H1 (cell line): Measurements from ENCODE around the gene ACSF3. TPM values are rescaled to one million over a fixed set of nuclear protein-coding genes. Genes with fewer than 3 reads are reported as not detected.

ENCODE experiments used
- CTCF ChIA-PET: fragments of 300-600 bp; sonication (Branson Sonifier 250); formaldehyde crosslinking; loops from one replicate; lab custom pipeline; 2021; ENCODE audit not compliant: partially characterized antibody; lab: Charles Lee
- POLR2A ChIA-PET: fragments of 300-600 bp; sonication (Branson Sonifier 250); formaldehyde crosslinking; loops from one replicate; lab custom pipeline; 2021; ENCODE audit warnings: inconsistent platforms; ENCODE audit not compliant: partially characterized antibody; lab: Charles Lee
- DNase-seq, 2 experiments: peaks; one replicate each; pipeline versions ENCODE4 v3.0.0 to v3.0.0-alpha.2; 2010 to 2022; ENCODE audit warnings: low spot score in 2 of 2, low read depth in 1 of 2, mixed read lengths in 1 of 2
- FAIRE-seq: peaks from 2 replicates; lab custom pipeline; 2011; peaks lifted over from hg19 to GRCh38; lab: Jason Lieb, UNC
- H2AFZ ChIP-seq: 2 replicates; pipeline ENCODE4 v1.8.1; 2012; ENCODE audit warnings: low read length, inconsistent platforms
- H2AK5ac ChIP-seq: 2 replicates; pipeline ENCODE4 v1.6.1; 2013; ENCODE audit warnings: low read depth, low read length
- H2BK120ac ChIP-seq: replicated peaks from 2 replicates; pipeline ENCODE3; 2013; ENCODE audit warnings: low read depth, low read length, inconsistent platforms
- H2BK12ac ChIP-seq: 2 replicates; pipeline ENCODE4 v1.6.1; 2013; ENCODE audit warnings: low read depth, low read length
- H2BK15ac ChIP-seq: 2 replicates; pipeline ENCODE4 v1.6.1; 2013; ENCODE audit warnings: low read length
- H2BK20ac ChIP-seq: 2 replicates; pipeline ENCODE4 v1.6.1; 2013; ENCODE audit warnings: low read length
- H2BK5ac ChIP-seq: 2 replicates; pipeline ENCODE4 v1.6.1; 2013; ENCODE audit warnings: low read depth, low read length
- H3K14ac ChIP-seq: 2 replicates; pipeline ENCODE4 v1.6.1; 2013; ENCODE audit warnings: inconsistent platforms; ENCODE audit not compliant: insufficient read length
- H3K18ac ChIP-seq: 2 replicates; pipeline ENCODE4 v1.6.1; 2013; ENCODE audit warnings: low read length; ENCODE audit errors: extremely low read depth
- H3K23ac ChIP-seq: 2 replicates; pipeline ENCODE4 v1.6.1; 2013; ENCODE audit warnings: inconsistent platforms; ENCODE audit not compliant: insufficient read length
- H3K23me2 ChIP-seq: 2 replicates; pipeline ENCODE4 v1.6.1; 2013; ENCODE audit warnings: low read depth, low read length
- H3K27ac ChIP-seq: 2 replicates; pipeline ENCODE4 v1.6.1; 2011; ENCODE audit warnings: low read depth, low read length, inconsistent platforms
- H3K27me3 ChIP-seq, 4 experiments: replicated peaks in 1 of 4; 1 replicate in 1 of 4; 2 replicates in 3 of 4; pipeline versions ENCODE4 v1.6.1 to v1.8.1; 2011 to 2013; ENCODE audit warnings: low read length in 3 of 4, mild to moderate bottlenecking in 3 of 4, inconsistent platforms in 2 of 4, mixed read lengths in 2 of 4, moderate library complexity in 1 of 4; ENCODE audit not compliant: control insufficient read depth in 3 of 4, insufficient read depth in 3 of 4; ENCODE audit errors: extremely low read depth in 1 of 4
- H3K36me3 ChIP-seq, 4 experiments: 2 replicates each; pipeline versions ENCODE4 v1.6.1 to v1.8.1; 2011 to 2013; ENCODE audit warnings: mild to moderate bottlenecking in 4 of 4, low read length in 3 of 4, moderate library complexity in 2 of 4, control low read depth in 1 of 4, inconsistent platforms in 1 of 4; ENCODE audit not compliant: insufficient read depth in 4 of 4, control insufficient read depth in 2 of 4
- H3K4ac ChIP-seq: replicated peaks from 2 replicates; pipeline ENCODE3; 2013; ENCODE audit warnings: low read length, low read depth, mixed read lengths, inconsistent platforms; ENCODE audit not compliant: insufficient read length
- H3K4me1 ChIP-seq, 4 experiments: replicated peaks in 1 of 4; 1 replicate in 1 of 4; 2 replicates in 3 of 4; pipeline versions ENCODE4 v1.6.1 to v1.8.1; 2011 to 2013; ENCODE audit warnings: low read length in 3 of 4, inconsistent platforms in 2 of 4, mixed read lengths in 1 of 4; ENCODE audit not compliant: insufficient read depth in 4 of 4, control insufficient read depth in 3 of 4
- H3K4me2 ChIP-seq, 2 experiments: 2 replicates each; pipeline versions ENCODE4 v1.6.1 to v1.8.1; 2011 to 2013; ENCODE audit warnings: low read depth in 2 of 2, low read length in 2 of 2, control low read depth in 1 of 2, inconsistent platforms in 1 of 2, mild to moderate bottlenecking in 1 of 2; ENCODE audit not compliant: insufficient read depth in 1 of 2
- H3K4me3 ChIP-seq, 4 experiments: fragments of 200-600, 300-600 bp in 1 of 4; sonication (generic), shearing (Covaris generic), sonication (Bioruptor Twin) in 1 of 4; 2 replicates each; pipeline versions ENCODE4 v1.5.1 to v1.8.1; 2011 to 2016; ENCODE audit warnings: low read length in 4 of 4, low read depth in 3 of 4, control low read depth in 2 of 4, inconsistent platforms in 2 of 4, mild to moderate bottlenecking in 2 of 4, mixed read lengths in 1 of 4, moderate library complexity in 1 of 4; ENCODE audit not compliant: insufficient read depth in 2 of 4; ENCODE audit errors: extremely low read depth in 1 of 4
- H3K56ac ChIP-seq: replicated peaks from 2 replicates; pipeline ENCODE3; 2013; ENCODE audit warnings: low read depth, mild to moderate bottlenecking, mixed read lengths, low read length, inconsistent platforms; ENCODE audit not compliant: insufficient read length
- H3K79me1 ChIP-seq: 2 replicates; pipeline ENCODE4 v1.6.1; 2013; ENCODE audit warnings: low read depth, low read length, control low read depth
- H3K79me2 ChIP-seq, 2 experiments: 2 replicates each; pipeline versions ENCODE4 v1.6.1 to v1.8.1; 2012 to 2013; ENCODE audit warnings: low read length in 2 of 2, mild to moderate bottlenecking in 2 of 2, inconsistent platforms in 1 of 2; ENCODE audit not compliant: insufficient read depth in 2 of 2, control insufficient read depth in 1 of 2
- H3K9ac ChIP-seq, 4 experiments: replicated peaks in 1 of 4; 1 replicate in 1 of 4; 2 replicates in 3 of 4; pipeline versions ENCODE4 v1.6.1 to v1.8.1; 2011 to 2013; ENCODE audit warnings: low read depth in 3 of 4, low read length in 3 of 4, control low read depth in 2 of 4, mild to moderate bottlenecking in 2 of 4, moderate library complexity in 2 of 4, inconsistent platforms in 1 of 4; ENCODE audit errors: extremely low read depth in 1 of 4
- H3K9me3 ChIP-seq, 2 experiments: 2 replicates each; pipeline versions ENCODE4 v1.6.1 to v1.8.1; 2012 to 2013; ENCODE audit warnings: mild to moderate bottlenecking in 2 of 2, moderate library complexity in 2 of 2, control low read depth in 1 of 2, inconsistent platforms in 1 of 2, low read depth in 1 of 2, low read length in 1 of 2, mixed read lengths in 1 of 2; ENCODE audit not compliant: insufficient read depth in 2 of 2
- H4K20me1 ChIP-seq, 2 experiments: replicated peaks in 1 of 2; 2 replicates each; pipeline versions ENCODE3 to v1.8.1; 2011 to 2013; ENCODE audit warnings: inconsistent platforms in 2 of 2, low read length in 2 of 2, mild to moderate bottlenecking in 1 of 2; ENCODE audit not compliant: insufficient read depth in 2 of 2, control insufficient read depth in 1 of 2
- H4K5ac ChIP-seq: 2 replicates; pipeline ENCODE4 v1.6.1; 2013; ENCODE audit warnings: low read length, low read depth, mixed read lengths, inconsistent platforms; ENCODE audit not compliant: insufficient read length
- H4K8ac ChIP-seq: 2 replicates; pipeline ENCODE4 v1.8.0; 2013; ENCODE audit warnings: mild to moderate bottlenecking, moderate library complexity, low read length, inconsistent platforms; ENCODE audit not compliant: insufficient read depth; ENCODE audit errors: extremely low read depth
- H4K91ac ChIP-seq: replicated peaks from 2 replicates; pipeline ENCODE3; 2013; ENCODE audit warnings: low read length, mixed read lengths, inconsistent platforms; ENCODE audit not compliant: insufficient read length
- GABPA ChIP-seq: IDR thresholded peaks from 2 replicates; pipeline ENCODE4 v1.6.1; 2011; ENCODE audit warnings: mild to moderate bottlenecking, low read length, moderate library complexity, borderline replicate concordance; ENCODE audit not compliant: insufficient read depth
- JUN ChIP-seq: IDR thresholded peaks from 2 replicates; pipeline ENCODE4 v1.6.1; 2011; ENCODE audit warnings: low read depth, mild to moderate bottlenecking, improper control_type of control experiment, low read length
- PHF8 ChIP-seq: fragments of 200-600 bp; sonication (generic); conservative IDR thresholded peaks from 2 replicates; pipeline ENCODE4 v1.7.1; 2012; ENCODE audit warnings: low read depth, mild to moderate bottlenecking, inconsistent platforms, low read length, moderate library complexity
- RFX5 ChIP-seq: IDR thresholded peaks from 2 replicates; pipeline ENCODE4 v1.6.1; 2011; ENCODE audit warnings: low read depth, low read length, improper control_type of control experiment, borderline replicate concordance
- SP2 ChIP-seq: IDR thresholded peaks from 2 replicates; pipeline ENCODE4 v1.6.1; 2012; ENCODE audit warnings: mild to moderate bottlenecking, low read length, inconsistent platforms
- TAF1 ChIP-seq: IDR thresholded peaks from 2 replicates; pipeline ENCODE4 v1.6.1; 2011; ENCODE audit warnings: mild to moderate bottlenecking, low read depth, low read length
- TCF12 ChIP-seq: IDR thresholded peaks from 2 replicates; pipeline ENCODE4 v1.6.1; 2011; ENCODE audit warnings: low read depth, mild to moderate bottlenecking, low read length
- WGBS, 2 experiments: shearing (Covaris generic) in 1 of 2; methylation state at CpG; one replicate each; pipeline versions ENCODE4 v1.1.6 to v1.1.7; 2013 to 2015; ENCODE audit warnings: low lambda C conversion rate in 2 of 2, mixed read lengths in 2 of 2, inconsistent platforms in 1 of 2, low coverage in 1 of 2, missing lambda C conversion rate in 1 of 2; ENCODE audit not compliant: insufficient replicate concordance in 2 of 2, insufficient coverage in 1 of 2, insufficient read length in 1 of 2; ENCODE audit errors: extremely low coverage in 1 of 2, missing lambda C conversion rate in 1 of 2; 5-methylcytosine and 5-hydroxymethylcytosine counted together
- polyA plus RNA-seq, 7 experiments: library from polyadenylated mRNA; depleted of rRNA in 3 of 7; stranded (reverse) in 5 of 7; unstranded in 2 of 7; fragments of >200 nt in 5 of 7; fragments of 200-250 nt in 2 of 7; gene quantifications; 1 replicate in 5 of 7; 2 replicates in 1 of 7; 4 replicates in 1 of 7; pipeline versions ENCODE4 v1.2.1 to v1.2.3, GENCODE V29; 2011 to 2013; ENCODE audit warnings: missing spikeins in 2 of 7, mixed read lengths in 2 of 7
- total RNA-seq: library from RNA; stranded (reverse); fragmentation: NEBNext Ultra II Directional; extraction: Animal tissue kit (Norgen Biotek cat#: 25700); gene quantifications from 2 replicates; pipeline ENCODE4 v1.2.1, GENCODE V29; 2021

Gene ACSF3
- total and polyA plus RNA-seq, 2 of the 8 experiments (the other 6 are each of a cell fraction or from before 2014, with no cell fraction given): 15.6 to 22.9 TPM

DNA sequence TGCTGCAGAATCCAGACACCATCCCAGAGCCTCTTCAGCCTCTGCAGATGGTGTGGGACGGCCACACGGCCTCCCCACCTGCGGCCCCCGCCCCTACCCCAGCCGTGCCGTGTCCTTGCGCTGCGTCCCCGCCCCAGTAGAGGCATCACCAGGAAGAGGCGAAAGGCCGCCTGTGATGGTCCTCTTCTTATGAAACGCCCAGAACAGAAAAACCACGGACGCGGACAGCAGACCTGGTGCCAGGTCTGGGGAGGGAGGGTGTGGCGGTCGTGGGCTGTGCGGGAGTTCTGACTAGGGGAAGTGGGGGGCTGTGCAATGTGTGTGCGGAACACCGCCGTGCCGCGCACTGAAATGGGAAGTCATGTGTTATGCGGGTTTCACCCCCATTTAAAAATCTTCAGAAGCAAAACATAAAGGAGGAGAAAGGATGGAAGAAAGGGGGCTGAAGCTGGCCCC is 25.5 kb downstream of the ACSF3 start:
- Histone ChIP-seq H4K8ac (no peak overlapping the region; the same call in 1 of the 2 replicates), H3K4me3 (no peak overlapping the region), H4K20me1 (peaks cover 0 to 12% of the 10 kb centered on the region in 2 experiments), H3K27ac (no peak overlapping the region), H3K79me1 (0 out of 2 replicates have a peak, but pooled peaks cover under 1% of the 10 kb centered on the region), H3K36me3 (peaks cover 0 to 19% (median 13%) of the 10 kb centered on the region in 4 experiments; a peak in 6 of 8 replicates), H2BK5ac (no peak overlapping the region), H4K91ac (no peak overlapping the region), H3K14ac (no peak overlapping the region), H2BK20ac (no peak overlapping the region), H3K4me1 (peaks cover 0 to 8% (median 3%) of the 10 kb centered on the region in 4 experiments; a peak in 2 of 7 replicates), H2AFZ (no peak overlapping the region), H4K5ac (no peak overlapping the region), H3K4me2 (no peak overlapping the region), H3K23me2 (no peaks in the 10 kb centered on the region), H2BK12ac (no peak overlapping the region), H2AK5ac (no peak overlapping the region), H3K56ac (no peak overlapping the region)
- POLR2A ChIA-PET: interaction anchor here (1.3 kb wide), 1 partner anchor 30 kb away, joined by 4 read pairs; no protein-coding TSS in a partner anchor
- WGBS, 2 experiments: 89% methylated on average over 17 of the region's 24 CpGs; no CpG with 5 or more reads in 1 of the 2 experiments
- no peak for FAIRE-seq
- no peak for TF ChIP-seq TCF12
- no peak for TF ChIP-seq JUN
- TF ChIP-seq SP2: no peak
- no peak for TF ChIP-seq GABPA
- TF ChIP-seq PHF8: no peak
- TF ChIP-seq RFX5: no peak
- no peak for TF ChIP-seq TAF1
- TF ChIP-seq, all 59 proteins: peak for 0
- Histone ChIP-seq H3K27me3 (no peaks in the 10 kb centered on the region), H3K18ac (no peak overlapping the region), H3K23ac (no peak overlapping the region), H3K9ac (no peak overlapping the region), H3K9me3 (no peaks in the 10 kb centered on the region), H3K79me2 (no peaks in the 10 kb centered on the region), H2BK15ac (no peak overlapping the region), H3K4ac (no peak overlapping the region), H2BK120ac (no peak overlapping the region)
- no peak for DNase-seq
- CTCF ChIA-PET: interaction anchor here (0.6 to 1.2 kb wide), 3 partner anchors 15 to 115 kb away, joined by 3 to 5 read pairs (median 4); no protein-coding TSS in a partner anchor
